Ovary (tissue), 3 donors: ENCODE data around the gene PEX11A.

Source experiments
- CTCF ChIP-seq, 3 donors: fragments of 450-650 bp in 2 of 3; fragments of 200-600 bp in 1 of 3; IDR thresholded peaks; one replicate each; pipeline versions ENCODE4 v1.5.1 to v1.8.0; 2016 to 2022; ENCODE audit warnings: antibody characterized with exemption in 3 of 3, mild to moderate bottlenecking in 1 of 3
- EP300 ChIP-seq: sonication (generic); formaldehyde crosslinking; IDR thresholded peaks from one replicate; pipeline ENCODE4 v1.6.1; 2017; ENCODE audit warnings: antibody characterized with exemption
- POLR2A ChIP-seq: fragments of 450-650 bp; IDR thresholded peaks from one replicate; pipeline ENCODE4 v1.6.1; 2017; ENCODE audit warnings: antibody characterized with exemption, mild to moderate bottlenecking, moderate library complexity
- donor health status: DM: no; HTN: no; CAD: no.

DNA sequence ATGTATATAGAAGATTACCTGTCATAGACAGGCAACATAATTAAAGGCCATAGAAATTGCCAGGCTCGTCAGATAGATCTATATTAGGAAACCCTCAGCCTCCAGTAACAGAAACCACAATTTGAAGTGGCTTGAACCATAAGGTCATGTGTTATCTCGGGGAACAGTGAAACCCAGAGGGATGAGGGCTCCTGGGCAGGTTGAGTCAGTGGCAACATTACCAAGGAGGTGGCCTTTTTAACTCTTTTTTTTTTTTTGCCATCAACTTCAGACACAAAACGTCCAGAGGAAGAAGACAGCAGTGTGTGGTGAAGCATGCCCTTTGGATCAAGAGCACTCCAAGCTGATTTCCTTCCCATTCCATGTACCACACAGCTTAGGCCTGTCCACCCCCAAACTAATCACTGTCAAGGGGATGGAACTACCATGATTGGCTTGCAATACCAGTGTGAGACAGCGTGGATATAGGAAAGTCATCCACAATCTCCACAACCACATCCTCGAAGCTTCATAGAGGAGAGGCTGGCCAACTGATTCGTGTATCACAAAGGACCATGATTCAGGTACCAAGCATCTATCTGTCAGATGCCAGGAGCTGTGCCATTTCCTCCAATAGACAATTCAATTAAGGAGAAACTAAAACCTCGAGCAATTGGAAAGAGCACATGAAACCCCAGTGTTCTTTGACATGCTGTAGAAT, 34.3 kb downstream of the PEX11A start:
- TF ChIP-seq CTCF (IDR thresholded peaks at IDR 0.05) (no peak), POLR2A (no peak), EP300 (no peak)
